ENCODE data around the gene CRISPLD2.

The CRISPLD2 gene

DNA sequence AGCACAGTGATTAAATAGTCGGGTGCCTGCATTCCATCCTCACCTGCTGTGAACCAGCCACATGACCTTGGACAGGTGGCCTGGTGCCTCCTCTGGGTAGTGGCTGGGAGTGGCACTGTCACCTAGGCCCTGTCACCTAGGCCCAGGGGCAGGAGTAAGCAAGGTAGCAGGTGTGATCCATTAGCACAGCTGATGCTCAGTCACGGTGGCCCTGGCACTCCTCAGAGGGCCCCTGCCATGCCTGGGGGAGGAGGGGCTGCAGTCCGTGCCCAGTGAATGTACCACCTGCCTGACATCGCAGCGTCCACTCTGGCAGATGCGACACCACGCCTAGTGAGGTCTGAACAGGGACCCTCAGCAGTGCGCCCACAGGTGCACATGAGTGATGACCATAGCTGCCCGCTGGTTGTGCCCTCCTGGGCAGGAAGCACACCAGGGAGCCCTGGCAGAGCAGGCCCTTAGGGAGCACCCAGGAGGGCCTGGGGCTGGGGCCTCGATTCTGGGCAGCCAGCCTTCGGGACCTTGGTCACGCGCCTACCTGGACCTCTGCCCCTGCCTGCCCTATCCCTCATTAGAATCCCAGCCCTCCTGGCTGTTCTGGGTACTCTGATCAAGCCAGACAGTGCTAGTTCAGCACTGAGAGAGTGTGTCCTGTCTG, 33.1 kb upstream of the CRISPLD2 start:
- Histone ChIP-seq H3K4me3 (ENCODE audit: low read depth, low read length) (no peak overlapping the region), H3K36me3 (no peaks in the 10 kb centered on the region), H3K27ac (no peak overlapping the region), H3K27me3 (ENCODE audit: insufficient read depth, low read depth, severe bottlenecking) (no peaks in the 10 kb centered on the region), H3K9me3 (ENCODE audit: severe bottlenecking) (no peaks in the 10 kb centered on the region)
- DNase-seq, result no peak
- TF ChIP-seq, protein P1, sequence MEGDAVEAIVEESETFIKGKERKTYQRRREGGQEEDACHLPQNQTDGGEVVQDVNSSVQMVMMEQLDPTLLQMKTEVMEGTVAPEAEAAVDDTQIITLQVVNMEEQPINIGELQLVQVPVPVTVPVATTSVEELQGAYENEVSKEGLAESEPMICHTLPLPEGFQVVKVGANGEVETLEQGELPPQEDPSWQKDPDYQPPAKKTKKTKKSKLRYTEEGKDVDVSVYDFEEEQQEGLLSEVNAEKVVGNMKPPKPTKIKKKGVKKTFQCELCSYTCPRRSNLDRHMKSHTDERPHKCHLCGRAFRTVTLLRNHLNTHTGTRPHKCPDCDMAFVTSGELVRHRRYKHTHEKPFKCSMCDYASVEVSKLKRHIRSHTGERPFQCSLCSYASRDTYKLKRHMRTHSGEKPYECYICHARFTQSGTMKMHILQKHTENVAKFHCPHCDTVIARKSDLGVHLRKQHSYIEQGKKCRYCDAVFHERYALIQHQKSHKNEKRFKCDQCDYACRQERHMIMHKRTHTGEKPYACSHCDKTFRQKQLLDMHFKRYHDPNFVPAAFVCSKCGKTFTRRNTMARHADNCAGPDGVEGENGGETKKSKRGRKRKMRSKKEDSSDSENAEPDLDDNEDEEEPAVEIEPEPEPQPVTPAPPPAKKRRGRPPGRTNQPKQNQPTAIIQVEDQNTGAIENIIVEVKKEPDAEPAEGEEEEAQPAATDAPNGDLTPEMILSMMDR (IDR thresholded peaks at IDR 0.05; ENCODE audit: low read depth, low read length), result no peak

DNA sequence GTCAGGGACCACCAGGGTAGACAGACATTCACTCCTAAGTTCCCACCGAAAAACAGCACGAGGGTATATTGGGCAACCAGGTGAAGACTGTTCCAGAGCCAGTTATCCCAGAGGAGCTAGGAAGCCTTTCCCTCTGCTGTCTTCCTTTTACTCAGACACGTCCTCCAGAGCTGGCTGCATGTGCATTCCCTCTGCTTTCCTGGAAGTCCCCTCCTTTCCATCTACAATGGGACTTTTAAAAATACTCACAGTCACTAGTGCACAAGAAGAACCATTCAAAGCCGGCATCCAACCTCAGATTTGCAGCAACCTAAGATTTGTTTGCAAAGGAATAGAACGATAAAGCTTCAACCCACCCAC, 32.5 kb upstream of the CRISPLD2 start:
- TF ChIP-seq, protein P1 (IDR thresholded peaks at IDR 0.05; ENCODE audit: low read depth, low read length), result no peak
- Histone ChIP-seq H3K27ac (no peak overlapping the region), H3K27me3 (ENCODE audit: insufficient read depth, low read depth, severe bottlenecking) (no peaks in the 10 kb centered on the region), H3K4me3 (ENCODE audit: low read depth, low read length) (no peak overlapping the region), H3K9me3 (ENCODE audit: severe bottlenecking) (no peaks in the 10 kb centered on the region), H3K36me3 (no peaks in the 10 kb centered on the region)
- no peak for DNase-seq

DNA sequence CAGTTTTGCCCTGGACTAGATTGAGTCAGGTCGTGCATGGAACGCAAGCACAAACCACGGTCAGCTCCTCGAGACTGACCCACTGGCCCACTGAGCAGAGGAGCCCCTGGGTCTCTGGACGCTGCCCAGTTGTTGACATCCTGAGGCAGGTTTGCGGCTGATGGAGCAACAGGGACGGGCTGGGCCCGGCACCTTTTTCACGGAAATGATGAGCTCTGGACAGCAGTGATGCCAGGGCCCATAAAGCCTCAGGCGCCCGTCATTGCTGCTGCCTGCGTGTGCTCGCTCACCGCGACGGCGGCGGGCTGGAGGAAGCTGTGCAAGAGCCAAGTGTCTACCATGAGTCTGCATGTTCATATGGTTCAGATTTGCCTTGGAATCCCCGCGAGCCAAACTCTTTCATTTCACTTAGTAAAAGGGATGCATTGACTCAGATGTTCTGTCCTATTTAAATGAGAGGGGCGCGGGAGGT, 30.8 kb upstream of the CRISPLD2 start:
- Histone ChIP-seq H3K27me3 (ENCODE audit: insufficient read depth, low read depth, severe bottlenecking) (no peaks in the 10 kb centered on the region), H3K4me3 (ENCODE audit: low read depth, low read length) (no peak overlapping the region), H3K9me3 (ENCODE audit: severe bottlenecking) (no peaks in the 10 kb centered on the region), H3K27ac (no peak overlapping the region), H3K36me3 (no peaks in the 10 kb centered on the region)
- TF ChIP-seq, protein P1 (IDR thresholded peaks at IDR 0.05; ENCODE audit: low read depth, low read length), result no peak
- no peak for DNase-seq

DNA sequence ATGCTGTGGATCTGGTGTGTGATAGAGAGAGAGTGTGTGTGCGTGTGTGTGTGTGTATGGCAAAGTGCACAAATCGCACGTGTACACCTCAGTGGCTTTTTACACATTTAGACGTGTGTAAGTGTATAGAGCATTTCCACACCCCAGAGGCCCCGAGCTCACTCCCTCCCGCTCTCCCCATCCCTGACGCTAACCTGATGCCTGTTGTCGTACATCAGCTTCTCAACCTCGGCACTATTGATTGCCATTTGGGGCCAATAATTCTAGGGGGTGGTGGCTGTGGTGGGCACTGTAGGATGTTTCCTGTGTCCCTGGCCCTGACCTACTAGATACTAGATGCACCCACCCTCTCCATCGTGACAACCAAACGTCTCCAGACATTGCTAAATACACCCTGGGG, 30.4 kb upstream of the CRISPLD2 start:
- no peak overlapping the region for H3K4me3 ChIP-seq (ENCODE audit: low read depth, low read length)
- no peaks in the 10 kb centered on the region for H3K9me3 ChIP-seq (ENCODE audit: severe bottlenecking)
- H3K27ac ChIP-seq, result no peak overlapping the region
- no peaks in the 10 kb centered on the region for H3K27me3 ChIP-seq (ENCODE audit: insufficient read depth, low read depth, severe bottlenecking)
- TF ChIP-seq, protein P1 (IDR thresholded peaks at IDR 0.05; ENCODE audit: low read depth, low read length), result no peak
- H3K36me3 ChIP-seq, result no peaks in the 10 kb centered on the region
- no peak for DNase-seq

DNA sequence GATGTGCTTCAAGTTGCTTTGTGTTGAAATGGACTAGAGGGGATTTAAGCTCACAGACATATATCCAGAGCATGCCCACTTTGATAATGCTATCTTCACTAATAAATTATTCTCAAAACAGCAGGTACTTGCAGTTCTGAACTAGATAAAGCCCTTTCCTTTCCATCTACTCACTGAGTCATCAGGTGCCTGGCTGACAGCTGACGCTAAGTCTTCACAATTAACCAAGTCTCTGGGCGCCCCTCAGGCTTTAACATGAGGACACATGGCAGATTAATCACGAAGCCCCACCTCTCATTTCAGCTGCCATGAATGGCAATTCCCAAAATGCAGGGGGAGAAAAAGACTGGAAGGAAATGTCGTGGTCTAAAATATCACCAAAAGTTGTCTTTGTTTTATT, 29.5 kb upstream of the CRISPLD2 start:
- TF ChIP-seq, protein P1 (IDR thresholded peaks at IDR 0.05; ENCODE audit: low read depth, low read length), result no peak
- H3K9me3 ChIP-seq (ENCODE audit: severe bottlenecking), result no peaks in the 10 kb centered on the region
- H3K4me3 ChIP-seq (ENCODE audit: low read depth, low read length), result no peak overlapping the region
- H3K27me3 ChIP-seq (ENCODE audit: insufficient read depth, low read depth, severe bottlenecking), result no peaks in the 10 kb centered on the region
- DNase-seq, result peak; percentile 11
- H3K27ac ChIP-seq, result no peak overlapping the region
- no peaks in the 10 kb centered on the region for H3K36me3 ChIP-seq

DNA sequence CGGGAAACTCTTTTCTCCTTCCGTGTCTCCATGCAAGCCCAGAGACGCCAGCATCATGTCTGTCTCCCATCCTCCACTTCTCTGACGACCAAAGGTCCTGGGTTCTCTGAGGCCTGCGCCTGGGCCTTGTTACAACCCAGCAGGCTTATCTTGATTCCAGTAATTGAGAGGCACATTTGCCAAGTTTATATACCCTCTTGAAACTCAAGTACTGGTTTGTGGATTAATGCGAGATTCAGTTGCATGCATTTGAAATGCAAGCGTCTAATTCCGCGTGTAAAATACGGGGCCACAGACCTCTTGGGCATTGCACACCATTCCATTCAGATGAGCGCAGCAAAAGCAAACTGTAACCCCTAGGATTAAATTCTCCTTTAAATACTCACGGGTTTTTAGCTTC, 28.7 kb upstream of the CRISPLD2 start:
- Histone ChIP-seq H3K27ac (no peak overlapping the region), H3K9me3 (ENCODE audit: severe bottlenecking) (no peaks in the 10 kb centered on the region), H3K4me3 (ENCODE audit: low read depth, low read length) (no peak overlapping the region), H3K36me3 (no peaks in the 10 kb centered on the region), H3K27me3 (ENCODE audit: insufficient read depth, low read depth, severe bottlenecking) (no peaks in the 10 kb centered on the region)
- TF ChIP-seq, protein P1 (IDR thresholded peaks at IDR 0.05; ENCODE audit: low read depth, low read length), result no peak
- DNase-seq, result no peak
